Activated gamma-delta T cell treated with Interleukin-2 at 50 U/mL for 16 hours (primary cell): ENCODE data around the gene FIGLA.
"Not testable (repeated sequence)": the region's sequence is repeated elsewhere in the genome, so short reads cannot be mapped to it uniquely, and the experiment has no call there.

Experiments used
- DNase-seq: peaks from one replicate; pipeline ENCODE4 v3.0.0-alpha.2; 2020

Gene FIGLA

DNA sequence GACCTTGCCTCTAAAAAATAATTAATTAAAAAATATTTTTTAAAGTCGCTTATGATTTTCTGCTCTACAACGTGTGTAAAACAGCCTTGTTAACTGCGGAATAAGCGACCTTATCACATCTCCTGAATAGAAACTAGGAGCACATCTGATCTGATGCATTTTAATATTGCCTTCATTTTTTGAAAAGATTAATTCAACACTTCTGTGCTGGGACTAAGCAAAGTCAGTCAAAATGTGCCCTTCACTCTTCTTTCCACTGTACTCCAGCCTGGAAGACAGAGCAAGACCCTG lies 17.3 kb upstream of the FIGLA start:
- DNase-seq: no peak

DNA sequence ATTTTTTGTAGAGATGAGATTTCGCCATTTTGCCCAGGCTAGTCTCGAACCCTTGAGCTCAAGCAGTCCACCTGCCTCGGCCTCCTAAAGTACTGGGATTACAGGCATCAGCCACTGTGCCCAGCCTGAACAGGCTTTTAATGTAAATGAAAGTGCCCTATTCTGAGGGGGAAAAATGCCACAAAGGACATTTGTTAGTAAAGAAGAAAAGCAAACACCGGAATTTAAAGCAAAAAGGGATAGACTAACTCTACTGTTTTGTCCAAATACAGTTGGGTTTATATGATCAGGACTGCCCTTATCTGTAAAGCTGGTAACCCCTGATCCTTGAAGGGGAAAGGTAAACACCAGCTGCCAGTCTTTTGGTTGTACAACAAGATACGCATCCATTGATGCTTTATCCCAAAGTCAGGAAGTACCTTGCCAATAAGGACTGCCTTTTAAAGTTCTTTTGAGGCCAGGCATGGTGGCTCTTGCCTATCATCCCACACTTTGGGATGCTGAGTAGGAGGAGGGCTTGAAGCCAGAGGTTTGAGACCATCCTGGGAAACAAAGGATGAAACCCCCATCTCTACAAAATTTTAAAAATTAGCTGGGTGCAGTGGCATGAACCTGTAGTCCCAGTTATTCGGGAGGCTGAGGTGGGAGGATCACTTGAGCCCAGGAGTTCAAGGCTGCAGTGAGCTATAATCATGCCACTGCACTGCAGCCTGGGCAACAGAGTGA lies 16.8 kb upstream of the FIGLA start:
- DNase-seq: no peak

DNA sequence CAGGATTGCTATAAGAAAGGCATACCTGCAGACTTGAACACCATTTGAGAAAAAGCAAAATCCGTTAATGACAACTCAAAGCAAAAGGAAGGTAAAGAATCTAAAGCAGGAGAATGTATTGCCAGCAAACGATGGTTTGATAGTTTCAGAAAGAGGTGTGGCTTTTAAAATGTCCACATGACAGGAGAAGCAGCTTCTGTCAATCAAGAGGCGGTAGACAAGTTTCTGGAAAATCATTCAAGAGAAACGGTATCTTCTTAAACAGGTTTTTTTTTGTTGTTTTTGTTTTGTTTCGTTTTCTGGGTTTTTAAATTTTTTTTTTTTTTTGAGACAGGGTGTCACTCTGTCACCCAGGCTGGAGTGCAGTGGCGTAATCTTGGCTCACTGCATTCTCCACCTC lies 16.2 kb upstream of the FIGLA start:
- DNase-seq: no peak

DNA sequence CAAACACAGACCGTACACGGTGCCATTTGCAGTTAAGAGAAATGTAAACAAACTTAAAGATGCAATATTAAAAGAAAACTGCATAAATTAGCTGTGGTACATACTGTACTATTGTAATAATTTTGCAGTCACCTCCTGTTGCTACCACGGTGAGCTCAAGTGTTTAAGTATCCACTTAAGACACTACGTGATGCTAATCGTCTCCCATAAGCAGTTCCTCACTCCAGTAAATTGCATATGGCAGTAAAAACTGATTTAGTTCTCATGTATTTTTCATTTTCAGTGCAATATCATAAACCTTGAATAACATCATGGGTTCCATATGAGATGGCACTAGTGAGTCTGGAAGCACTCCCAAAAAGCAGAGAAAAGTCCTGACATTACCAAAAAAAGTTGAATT lies 15.6 kb upstream of the FIGLA start:
- no peak for DNase-seq

DNA sequence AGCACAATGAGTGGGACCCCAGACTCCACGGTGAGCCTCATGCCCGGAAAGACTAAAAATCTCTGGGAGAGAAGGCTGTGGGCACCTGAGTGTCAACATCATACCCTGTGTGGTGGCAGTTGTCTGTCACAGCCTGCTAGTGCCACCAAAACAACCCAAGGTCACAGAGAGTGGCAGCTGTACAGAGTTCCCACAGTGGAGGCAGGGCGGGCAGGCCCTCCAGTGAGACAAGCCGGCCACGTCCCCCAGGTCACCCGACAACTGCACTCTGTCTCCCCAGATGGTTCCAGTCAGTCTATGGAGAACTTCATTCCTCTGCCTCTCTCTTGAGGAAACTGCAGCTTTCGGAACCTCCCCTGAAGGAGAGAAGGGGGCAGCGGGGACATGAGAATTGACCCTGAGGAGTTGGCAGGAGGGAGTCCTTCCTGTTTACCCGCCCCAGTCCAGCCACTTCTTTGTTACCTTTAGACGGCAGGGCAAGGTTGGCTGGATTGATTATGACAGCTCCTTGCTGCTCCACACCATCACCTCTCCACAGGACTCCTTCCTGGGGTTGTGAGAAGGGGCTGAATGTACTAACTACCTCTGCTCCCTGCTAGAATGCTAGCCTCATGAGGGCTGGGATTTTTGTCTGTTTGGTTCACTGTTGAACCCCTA lies 11.3 kb upstream of the FIGLA start:
- DNase-seq: no peak

DNA sequence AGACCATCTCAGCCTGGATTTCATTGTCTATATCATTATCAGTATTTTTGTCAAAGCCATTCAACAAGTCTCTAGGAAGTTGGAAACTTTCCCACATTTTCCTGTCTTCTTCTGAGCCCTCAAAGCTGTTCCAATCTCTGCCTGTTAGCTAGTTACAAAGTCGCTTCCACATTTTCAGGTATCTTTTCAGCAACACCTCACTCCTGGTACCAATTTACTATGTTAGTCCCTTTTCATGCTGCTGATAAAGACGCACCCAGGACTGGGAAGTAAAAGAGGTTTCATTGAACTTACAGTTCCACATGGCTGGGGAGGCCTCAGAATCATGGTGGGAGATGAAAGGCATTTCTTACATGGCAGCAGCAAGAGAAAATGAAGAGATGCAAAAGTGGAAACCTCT lies 9.3 kb upstream of the FIGLA start:
- DNase-seq: no peak

DNA sequence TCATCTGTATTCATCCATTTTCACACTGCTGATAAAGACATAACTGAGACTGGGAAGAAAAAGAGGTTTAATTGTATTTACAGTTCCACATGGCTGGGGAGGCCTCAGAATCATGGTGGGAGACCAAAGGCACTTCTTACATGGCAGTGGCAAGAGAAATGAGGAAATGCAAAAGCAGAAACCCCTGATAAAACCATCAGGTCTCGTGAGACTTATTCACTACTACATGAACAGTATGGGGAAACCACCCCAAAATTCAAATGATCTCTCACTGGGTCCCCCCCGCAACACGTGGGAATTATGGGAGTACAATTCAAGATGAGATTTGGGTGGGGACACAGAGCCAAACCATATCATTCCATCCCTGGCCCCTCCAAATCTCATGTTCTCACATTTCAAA lies 7.6 kb upstream of the FIGLA start:
- not testable (repeated sequence) for DNase-seq

DNA sequence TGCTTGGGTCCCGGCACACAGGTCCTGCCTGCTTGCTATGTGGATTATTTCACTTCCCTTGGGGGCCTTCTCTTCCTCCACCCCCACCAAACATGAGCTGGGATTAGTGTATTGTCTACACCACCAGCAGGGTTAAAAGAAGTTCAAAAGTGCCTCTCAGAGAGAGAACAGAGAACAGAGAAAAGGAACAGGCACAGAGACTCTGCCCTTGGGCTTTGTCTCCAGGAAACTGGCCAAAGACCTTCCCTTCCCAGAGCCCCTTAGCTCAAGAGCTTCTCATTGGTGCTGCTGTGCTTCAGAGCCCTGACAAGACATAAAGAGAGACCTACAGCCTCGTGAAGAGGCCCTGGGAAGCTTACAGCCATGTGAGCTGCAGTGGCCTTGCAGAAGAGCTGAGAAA lies 7.1 kb upstream of the FIGLA start:
- DNase-seq: no peak

DNA sequence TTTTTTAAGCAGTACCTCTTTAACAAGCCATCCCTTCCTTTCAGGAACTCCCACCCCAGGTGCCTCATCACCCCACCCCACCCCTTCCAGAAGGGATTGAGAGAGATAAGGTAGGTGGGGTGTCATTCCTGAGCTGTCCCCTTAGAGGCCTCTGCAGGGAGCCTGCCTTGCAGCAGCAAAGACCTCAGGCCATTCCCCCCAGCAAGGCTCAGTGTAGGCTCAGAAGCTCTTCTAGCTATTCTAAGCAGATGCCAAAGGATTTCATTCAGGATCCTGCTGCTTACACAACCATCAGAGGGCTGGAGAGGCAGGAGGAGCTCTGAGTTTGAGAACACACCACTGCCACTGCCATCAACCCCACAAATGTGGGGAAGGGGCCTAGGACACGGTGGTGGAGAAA lies 5.8 kb upstream of the FIGLA start:
- no peak for DNase-seq

DNA sequence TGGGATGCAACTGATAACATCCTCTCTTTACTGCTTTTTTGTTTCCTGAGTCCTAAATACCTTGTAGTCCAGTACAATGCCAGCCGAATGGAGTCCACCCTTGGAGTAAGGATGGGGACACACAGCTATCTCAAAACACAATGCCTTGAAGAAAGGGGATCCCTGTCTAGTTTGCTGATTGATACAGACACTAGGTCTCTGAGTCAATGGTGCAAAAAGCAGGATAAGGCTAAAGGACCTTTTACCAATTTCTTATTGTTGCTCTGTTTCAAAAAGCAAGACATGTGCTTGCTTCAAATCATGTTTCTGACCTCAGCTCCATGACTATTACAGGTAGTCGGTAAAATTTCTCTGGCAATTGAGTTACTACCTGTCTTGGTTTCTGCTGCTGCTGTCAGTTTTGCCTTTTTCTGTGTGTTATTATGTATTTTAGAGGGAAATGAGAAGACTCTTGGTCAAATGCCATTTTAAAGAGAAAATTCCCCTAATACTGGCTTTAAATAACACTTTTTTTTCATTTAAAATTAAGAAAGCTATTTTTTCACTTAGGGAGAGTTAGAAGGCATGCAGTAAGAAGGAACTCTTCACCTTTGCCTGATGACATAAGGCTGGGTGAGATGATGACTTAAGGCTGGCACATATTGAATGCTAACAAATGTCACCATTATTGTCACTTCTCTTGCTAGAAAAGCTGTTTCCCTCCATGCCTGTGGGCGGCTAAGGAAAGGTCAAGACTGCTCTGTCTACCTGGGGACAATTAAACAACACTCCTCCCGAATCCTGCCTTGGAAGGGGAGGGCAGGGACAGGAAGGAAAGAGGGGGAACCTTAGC lies 4.9 kb upstream of the FIGLA start:
- DNase-seq: no peak

DNA sequence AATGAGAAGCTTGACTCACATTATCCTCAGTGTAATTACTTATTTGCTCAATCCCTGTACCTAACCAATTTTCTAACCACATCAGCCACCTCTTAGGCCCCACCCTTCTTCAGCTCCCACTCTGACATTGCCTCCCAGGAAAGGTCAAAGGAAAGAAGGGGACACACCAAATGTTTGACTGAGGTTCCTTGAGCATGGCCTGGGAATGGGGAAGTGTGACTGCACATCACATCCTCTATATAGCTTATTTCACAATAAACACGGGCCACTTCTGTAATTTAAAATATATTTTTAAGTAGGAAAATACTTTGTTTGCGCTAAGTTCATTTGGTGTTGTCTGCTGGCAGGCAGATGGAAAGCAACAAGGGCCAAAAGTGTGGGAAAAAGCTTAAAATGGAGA lies 3.0 kb upstream of the FIGLA start:
- no peak for DNase-seq

DNA sequence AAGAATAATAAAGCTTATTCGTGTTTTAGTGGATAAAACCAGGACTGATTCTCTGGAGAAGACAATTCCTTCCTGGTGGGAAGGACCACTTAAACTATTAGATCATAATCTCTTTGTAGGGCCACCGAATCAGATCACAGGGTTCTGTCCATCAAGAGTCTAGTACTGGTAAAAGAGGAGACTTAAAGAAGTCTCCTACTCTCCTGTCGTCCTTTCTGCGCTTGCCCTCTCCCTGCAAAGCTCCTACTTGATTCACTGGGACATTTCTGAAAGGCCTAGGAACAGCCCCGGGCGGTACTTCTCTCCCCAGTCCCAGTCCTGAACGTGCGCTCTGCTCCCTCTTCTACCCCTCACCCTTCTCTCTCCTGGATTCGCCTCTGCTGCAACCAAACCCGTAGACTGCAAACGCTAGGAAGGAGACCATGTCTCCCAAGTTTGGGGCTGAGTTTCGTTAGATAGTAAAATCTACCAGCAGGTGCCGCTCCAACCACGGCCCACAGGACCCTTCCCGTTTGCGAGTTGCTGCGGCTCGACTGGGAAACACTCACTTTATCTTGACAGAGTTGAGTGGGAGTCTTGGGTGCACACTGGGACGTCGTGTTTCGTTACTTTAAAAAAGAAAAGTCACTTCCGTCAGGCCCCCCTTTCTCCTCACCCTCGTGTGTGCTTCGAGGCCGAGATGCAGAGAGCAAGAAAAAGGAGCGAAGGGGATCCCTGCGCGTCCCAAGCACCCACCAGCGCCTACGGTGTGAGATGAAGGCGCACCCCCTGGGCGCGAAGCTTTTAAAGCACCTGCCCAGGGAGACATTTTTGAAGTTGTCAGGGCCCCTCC lies 923 bp downstream of the FIGLA start:
- peak; percentile 49 for DNase-seq

DNA sequence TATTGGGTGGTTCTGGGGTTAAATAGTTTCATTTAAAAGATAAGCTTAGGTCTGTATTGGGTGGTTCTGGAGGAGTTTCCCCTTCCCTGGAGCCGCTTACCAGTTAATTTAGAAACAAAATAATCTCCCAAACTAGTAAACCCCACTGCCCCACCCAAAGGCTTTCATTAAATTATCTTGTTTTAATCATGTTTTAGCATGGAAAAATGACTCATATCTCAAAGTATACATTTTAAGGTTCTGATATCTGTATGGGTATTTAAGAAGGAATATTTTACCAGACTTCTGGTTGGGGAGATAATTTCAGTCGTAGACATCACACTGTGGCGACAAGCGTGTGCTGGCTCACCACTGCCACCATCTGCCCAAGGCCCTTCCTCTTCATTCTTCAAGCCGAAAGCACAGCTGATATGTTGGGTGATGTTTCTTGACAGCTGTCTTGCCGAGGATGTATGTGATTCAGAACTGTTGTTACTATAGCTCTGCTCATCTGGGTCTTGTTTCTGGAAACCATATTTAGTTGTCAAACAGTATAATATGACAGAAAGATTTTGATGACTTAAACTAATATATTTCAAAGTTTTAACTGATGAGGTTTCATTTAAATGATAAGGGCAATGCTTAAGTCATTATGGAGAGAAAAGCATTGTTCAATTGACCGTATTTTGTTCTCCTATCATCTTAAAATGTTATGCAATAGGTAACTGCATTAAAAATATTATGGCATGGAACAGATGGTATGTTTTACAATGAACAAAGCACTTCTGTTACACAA lies 5.1 kb downstream of the FIGLA start:
- no peak for DNase-seq

DNA sequence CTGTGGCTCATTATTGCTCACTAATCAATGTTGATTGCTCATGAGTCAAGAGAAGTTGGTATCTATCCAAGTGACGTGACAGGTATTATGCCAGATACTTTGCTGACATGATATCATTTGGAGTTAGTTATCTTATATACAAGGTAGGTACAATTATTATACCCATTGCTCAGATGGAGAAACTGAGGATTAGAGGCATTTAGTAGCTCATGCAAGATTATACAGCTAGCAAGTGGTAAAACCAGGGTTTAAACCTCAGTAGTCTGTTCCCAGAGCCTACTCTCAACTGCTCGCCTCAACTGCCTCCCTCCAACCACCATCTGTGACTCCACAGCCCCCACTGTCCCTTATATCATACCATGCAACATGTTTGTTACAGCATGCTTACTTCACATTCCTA lies 6.1 kb downstream of the FIGLA start:
- DNase-seq: no peak

DNA sequence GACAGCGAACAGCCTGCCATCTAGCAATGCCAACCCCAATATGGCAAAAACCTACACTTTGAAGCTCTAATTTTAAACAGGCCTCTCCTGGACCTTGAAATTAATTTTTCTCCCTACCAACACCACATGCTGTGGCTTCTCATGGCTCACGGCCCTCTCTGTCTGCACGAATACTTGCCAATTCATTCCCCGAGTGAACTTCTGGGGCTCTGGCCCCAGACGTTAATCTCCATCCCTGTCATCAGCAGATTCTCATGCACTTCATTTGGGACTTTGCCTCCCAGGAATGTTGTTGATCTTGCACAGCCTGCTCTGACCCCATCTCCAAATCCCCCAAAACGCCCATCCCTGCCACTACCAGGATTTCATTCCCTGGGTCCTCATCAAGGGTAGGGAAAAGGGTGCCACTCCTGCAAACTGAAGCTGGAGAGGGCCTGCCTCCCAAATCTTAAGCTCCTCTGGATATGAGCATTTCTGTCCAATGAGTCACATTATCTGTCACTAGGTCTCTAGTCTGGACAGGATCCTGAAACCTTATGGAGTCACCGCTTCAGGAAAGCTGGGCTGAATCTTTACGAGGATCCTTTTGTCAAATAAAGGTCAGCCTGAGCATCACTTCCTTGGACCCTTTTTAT lies 10.4 kb downstream of the FIGLA start:
- DNase-seq: no peak

DNA sequence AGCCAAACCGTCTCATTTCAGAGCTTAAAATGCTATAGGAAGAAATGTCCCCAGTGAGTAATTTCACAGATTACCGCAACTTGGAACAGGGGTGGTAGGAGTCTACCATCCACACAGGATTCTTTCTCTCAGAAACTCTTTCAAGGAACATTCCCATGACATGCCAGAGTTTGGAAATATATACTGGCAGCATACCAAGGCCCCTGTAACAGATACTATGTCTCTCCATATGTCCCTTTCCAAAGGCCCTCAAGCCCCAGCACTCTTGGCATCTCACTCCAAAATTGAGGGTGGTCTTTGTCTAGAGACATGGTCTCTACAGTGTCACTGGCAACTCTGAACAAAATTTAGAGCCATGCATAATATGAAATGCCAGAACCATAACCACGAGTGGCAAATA lies 11.0 kb downstream of the FIGLA start:
- no peak for DNase-seq

DNA sequence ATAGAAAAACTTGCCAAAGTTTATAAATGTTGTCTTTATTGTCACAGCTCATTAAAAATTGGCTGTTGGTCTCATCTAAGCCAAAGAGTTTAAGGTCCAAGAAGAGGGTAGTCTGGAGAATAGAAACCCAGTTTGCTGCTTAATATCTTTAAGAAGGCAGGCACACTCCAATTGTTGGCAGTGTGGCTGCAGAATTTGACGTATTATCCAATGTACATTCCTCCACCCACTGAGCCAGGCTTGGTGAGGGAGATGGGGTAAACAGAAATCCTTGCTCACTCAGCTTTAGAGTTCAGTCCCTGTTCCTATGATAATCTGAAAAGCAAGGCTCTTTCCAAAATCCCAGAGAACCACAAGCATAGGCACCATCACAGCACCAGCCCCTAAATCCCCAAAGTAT lies 11.8 kb downstream of the FIGLA start:
- no peak for DNase-seq

DNA sequence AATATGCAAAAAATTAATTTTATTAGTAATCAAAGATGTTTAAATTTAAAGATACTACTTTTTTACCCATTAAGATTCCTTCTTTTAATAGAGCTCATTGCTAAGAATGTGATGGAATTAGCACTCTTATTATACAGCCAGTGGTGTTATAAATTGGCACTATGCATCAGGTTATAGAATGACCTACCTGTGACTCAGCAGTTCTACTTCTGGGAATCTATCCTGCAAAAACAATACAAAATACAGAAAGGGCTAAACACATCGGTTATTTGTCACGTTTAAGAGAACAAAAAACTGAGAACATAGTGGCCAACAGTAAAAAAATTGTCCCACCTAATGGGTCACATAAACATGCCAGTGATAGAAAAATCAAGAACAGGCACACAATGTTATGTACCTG lies 13.0 kb downstream of the FIGLA start:
- no peak for DNase-seq

DNA sequence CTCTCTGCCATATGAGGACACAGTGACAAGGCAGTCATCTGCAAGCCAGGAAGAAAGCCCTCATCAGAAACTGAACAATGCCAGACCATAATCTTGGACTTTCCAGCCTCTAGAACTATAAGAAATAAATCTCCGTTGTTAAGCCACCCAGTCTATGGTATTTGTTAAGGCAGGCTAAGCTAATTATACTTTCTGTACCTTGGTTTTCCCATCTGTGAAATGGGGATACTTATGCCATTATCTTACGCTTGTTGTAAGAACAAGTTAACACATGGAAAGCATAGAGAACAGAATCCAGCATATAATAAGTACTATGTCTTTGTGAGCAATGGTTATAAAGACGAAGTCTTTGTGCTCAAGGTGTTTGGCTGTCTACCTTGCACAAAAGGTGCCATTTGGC lies 14.2 kb downstream of the FIGLA start:
- DNase-seq: no peak

DNA sequence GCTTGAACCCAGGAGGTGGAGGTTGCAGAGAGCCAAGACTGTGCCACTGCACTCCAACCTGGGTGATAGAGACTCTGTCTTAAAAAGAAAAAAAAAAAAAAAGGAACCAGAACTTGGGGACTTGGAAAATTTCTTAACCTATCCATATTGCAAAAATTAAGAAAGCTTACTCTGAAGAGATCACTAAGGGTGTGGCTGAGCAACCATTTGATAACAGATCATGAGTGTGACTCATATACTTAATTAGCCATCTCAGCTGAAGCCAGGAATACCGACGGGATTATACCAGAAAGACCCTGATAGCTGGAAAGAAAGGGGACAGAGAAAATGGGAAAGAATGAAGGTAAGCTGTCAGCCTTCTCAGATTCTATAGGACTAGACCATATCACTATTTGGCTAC lies 15.3 kb downstream of the FIGLA start:
- DNase-seq: no peak

DNA sequence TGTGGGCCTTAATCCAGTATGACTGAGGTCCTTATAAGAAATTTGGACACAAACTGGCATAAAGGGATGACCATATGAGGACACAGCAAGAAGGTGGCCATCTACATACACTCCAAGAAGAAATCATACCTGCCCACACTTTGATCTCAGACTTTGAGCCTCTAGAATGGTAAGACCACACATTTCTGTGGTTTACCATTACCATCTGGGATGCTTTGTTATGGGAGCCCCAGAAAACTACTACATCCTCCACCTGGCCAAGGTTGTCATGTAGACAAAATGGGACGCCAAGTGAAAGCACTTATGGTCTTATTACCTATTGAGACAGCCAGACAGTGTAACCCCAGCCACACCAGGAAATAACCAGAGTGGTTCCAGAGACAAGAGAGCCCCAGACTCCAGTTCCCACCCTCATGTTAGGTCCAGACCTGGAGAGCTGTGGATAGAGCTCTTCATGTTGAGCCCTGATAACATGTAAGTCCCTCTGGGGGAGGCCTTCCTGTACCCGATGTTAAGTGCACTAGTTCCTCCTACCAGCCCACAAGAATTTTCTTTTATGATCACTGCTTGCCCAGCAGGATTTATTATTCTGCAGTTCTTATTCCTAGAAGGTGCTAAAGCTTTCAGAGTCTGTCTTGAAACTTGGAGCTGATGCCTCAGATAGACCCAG lies 17.8 kb downstream of the FIGLA start:
- no peak for DNase-seq

DNA sequence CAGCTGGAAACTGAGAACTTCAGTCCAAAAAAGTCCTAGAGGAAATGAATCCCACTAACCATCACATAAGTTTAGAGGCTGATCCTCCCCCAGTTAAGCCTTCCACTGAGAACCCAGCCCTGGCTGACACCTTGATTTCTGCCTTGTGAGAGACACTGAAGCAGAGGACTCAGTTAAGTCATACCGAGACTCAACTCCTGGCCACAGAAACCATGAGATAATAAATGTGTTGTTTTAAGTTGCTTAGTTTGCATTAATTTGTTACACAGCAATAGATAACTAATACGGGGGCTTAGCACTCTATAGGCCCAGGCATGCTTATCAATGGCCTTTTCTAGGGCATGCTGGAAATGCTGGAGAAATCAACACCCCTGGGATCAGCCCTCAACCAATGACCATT lies 19.0 kb downstream of the FIGLA start:
- DNase-seq: no peak
